HG03097 (cell line): ENCODE data around the gene SERPINA4.

Experiments used
- ATAC-seq: cut with Tn5 transposase; IDR thresholded peaks from one replicate; pipeline ENCODE4 v1.9.1; 2021; ENCODE audit not compliant: unreplicated experiment, low FRiP score

Gene SERPINA4

GRCh38 chr14:94542111-94542810, 19.0 kb upstream of the SERPINA4 start:
- ATAC-seq: no peak

- ATAC-seq: no peak
These were observed 18.3 kb upstream of the SERPINA4 start for GRCh38 chr14:94542811-94543440.

GRCh38 chr14:94543449-94544124, 17.7 kb upstream of the SERPINA4 start:
- ATAC-seq: no peak

- ATAC-seq: no peak
These were observed 16.5 kb upstream of the SERPINA4 start for GRCh38 chr14:94544726-94545125.

- ATAC-seq: no peak
These were observed 16.0 kb upstream of the SERPINA4 start for GRCh38 chr14:94545131-94545841.

- no peak for ATAC-seq
These were observed 14.0 kb upstream of the SERPINA4 start for GRCh38 chr14:94547151-94547680.

DNA sequence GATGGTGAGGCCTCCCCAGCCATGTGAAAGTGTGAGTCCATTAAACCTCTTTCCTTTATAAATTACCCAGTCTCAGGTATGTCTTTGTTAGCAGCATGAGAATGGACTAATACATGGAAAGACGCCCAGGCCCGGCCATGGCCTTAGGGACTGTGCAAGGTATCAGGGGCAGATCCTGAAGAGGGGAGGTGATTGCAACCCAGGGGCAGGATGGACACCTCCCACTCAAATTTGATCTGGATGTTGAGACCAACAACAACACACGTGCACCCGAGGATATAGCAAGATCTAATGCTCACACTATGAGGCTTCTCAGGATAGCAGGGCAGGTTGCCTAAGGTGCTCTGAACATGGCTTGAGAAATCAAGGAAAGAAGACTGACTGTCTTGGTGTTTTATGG, 13.5 kb upstream of the SERPINA4 start:
- ATAC-seq: no peak

DNA sequence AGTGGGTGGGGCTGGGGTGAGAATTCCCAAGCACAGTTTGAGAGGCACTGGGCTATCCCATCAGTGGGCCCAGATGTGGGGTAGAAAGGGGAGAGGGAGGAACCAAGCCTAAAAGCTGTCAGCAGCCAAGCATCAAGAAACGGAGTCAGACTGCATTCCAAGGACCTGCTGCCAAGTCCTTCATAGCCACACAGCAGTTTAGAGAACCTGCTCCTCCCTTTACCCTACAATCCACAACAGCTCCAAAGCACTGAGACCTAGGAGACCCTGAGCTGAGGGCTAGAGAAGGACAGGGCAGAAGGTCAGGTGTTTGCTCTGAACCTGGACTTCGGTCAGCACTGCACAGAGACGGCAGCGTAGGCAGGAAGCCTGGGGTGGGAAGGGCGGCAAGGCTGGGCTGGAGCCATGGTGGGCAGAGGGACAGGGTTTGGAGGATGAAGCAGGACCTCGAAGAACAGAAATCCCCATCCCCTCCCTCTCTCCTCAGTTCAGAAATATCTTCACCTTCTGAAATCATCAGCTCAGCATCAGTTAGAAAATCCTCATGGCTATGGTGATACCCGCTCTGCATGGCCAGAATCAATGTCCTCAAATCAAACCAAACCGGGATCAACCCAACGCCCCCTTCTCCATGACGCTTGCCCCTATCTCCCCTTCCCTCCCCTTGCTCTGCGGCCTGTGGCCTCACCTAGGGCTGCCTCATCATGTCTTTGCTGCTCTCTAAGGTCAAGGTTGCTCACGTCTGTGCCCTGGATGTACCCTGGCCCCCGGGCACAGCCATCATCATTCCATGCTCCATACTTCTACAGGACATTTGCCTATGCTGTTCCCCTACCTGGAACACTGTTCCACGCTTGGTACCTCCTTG, 12.9 kb upstream of the SERPINA4 start:
- no peak for ATAC-seq

GRCh38 chr14:94548999-94549985, 11.9 kb upstream of the SERPINA4 start:
- no peak for ATAC-seq

GRCh38 chr14:94550041-94550440, 11.2 kb upstream of the SERPINA4 start:
- ATAC-seq: no peak

DNA sequence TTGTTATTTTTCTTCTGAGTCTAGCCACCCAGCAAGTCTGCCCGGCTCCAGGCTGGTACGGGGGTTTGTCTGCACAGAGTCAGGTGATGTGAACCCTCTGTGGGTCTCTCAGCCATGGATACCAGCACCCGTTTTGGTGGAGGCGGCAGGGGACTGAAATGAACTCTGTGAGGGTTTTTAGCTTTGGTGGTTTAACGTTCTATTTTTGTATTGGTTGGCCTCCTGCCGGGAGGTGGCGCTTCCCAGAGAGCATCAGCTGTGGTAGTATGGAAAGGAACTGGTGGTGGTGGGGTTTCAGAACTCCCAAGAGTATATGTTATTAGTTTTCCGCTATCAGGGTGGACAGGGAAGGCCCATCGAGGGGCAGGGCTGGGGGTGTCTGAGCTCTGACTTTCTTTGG, 5.3 kb upstream of the SERPINA4 start:
- no peak for ATAC-seq

DNA sequence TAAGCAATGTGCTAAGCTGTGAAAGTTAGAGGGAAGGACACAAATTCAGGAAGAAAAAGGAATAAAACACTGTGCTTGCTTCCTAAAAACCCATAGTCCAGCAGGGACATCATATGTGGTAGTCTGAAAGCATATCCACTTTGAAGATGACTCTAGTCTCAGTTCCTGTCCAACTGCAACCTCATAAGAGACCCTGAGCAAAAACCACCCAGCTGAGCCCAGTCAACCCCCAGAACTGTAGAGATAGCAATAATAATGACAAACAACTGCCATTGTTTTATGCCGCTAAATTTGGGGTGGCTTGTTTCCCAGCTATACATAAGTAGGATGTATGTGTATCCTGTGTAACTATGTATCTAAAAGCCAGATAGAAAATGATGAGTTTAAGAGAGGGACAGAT, 3.9 kb upstream of the SERPINA4 start:
- no peak for ATAC-seq

DNA sequence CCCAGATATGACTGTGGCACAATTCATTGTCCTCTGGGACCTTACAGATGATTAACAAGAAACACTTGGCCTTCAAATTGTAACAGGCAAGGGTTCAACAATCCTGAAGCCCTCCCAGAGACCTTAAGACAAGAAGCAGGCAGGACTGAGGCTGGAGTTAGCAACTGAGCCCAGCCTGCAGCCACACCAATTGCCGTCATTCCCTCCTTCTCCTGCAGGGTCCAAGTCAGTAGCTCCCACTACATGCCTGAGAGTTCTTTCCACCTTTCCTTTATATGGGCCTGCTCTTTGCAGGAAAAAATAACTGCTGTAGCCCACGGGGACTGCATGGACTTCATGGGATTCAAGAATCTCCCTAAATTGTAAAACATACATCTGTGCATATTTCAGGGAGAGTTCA, 2.4 kb upstream of the SERPINA4 start:
- no peak for ATAC-seq

- ATAC-seq: no peak
These were observed 1.5 kb upstream of the SERPINA4 start for GRCh38 chr14:94559638-94560290.

GRCh38 chr14:94560291-94560665, 964 bp upstream of the SERPINA4 start:
- ATAC-seq: no peak

DNA sequence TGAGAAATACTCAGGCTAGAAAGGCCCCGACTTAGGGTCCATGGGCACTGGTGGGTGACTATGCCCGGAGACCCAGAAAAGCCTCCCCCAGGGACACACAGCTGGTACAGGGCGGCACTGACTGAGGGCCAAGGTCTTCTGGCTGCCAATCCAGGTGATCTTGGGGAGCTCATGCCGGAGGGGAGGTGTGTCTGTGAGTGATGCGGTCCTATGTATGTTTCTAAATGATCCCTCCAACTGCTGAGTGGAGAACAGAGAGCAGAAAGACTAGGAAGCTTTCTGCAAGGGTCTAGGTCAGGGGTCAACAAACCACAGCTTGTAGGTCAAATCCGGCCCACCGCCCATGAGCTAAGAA, 391 bp downstream of the SERPINA4 start:
- ATAC-seq: no peak

- no peak for ATAC-seq
These were observed 780 bp downstream of the SERPINA4 start for GRCh38 chr14:94562022-94562421.
